Effector memory CD4-positive, alpha-beta T cell (primary cell): ENCODE data around the gene FAHD1.

Experiments
- DNase-seq, 3 donors: peaks; one replicate each; pipeline ENCODE4 v3.0.0-alpha.2; 2020
- H3K27ac ChIP-seq: 2 replicates; pipeline ENCODE4 v1.7.0; 2013; ENCODE audit warnings: mild to moderate bottlenecking, low read length, moderate library complexity; ENCODE audit not compliant: insufficient read depth, poor library complexity, severe bottlenecking
- H3K27me3 ChIP-seq: replicated peaks from 2 replicates; pipeline ENCODE4 v1.7.0; 2013; ENCODE audit warnings: mild to moderate bottlenecking, low read length; ENCODE audit not compliant: insufficient read depth, control insufficient read depth, poor library complexity, severe bottlenecking
- H3K36me3 ChIP-seq: 2 replicates; pipeline ENCODE4 v1.7.0; 2013; ENCODE audit warnings: mild to moderate bottlenecking, low read length, moderate library complexity; ENCODE audit not compliant: control insufficient read depth, insufficient read depth
- H3K4me1 ChIP-seq: 2 replicates; pipeline ENCODE4 v1.7.0; 2013; ENCODE audit warnings: low read length, mild to moderate bottlenecking; ENCODE audit not compliant: control insufficient read depth, insufficient read depth, poor library complexity, severe bottlenecking
- H3K4me3 ChIP-seq: 2 replicates; pipeline ENCODE4 v1.7.0; 2013; ENCODE audit warnings: low read length, low read depth, mild to moderate bottlenecking; ENCODE audit not compliant: insufficient read depth, poor library complexity, severe bottlenecking
- H3K9me3 ChIP-seq: 2 replicates; pipeline ENCODE4 v1.7.0; 2013; ENCODE audit warnings: mild to moderate bottlenecking, low read length, moderate library complexity; ENCODE audit not compliant: control insufficient read depth

FAHD1 gene

GRCh38 chr16:1790261-1790610, 36.8 kb upstream of the FAHD1 start:
- DNase-seq: no peak
- Histone ChIP-seq H3K27ac (no peak overlapping the region), H3K4me3 (no peak overlapping the region), H3K4me1 (no peaks in the 10 kb centered on the region), H3K9me3 (no peaks in the 10 kb centered on the region), H3K27me3 (no peaks in the 10 kb centered on the region), H3K36me3 (peaks cover 39% of the 10 kb centered on the region)

GRCh38 chr16:1790611-1791255, 36.3 kb upstream of the FAHD1 start:
- Histone ChIP-seq H3K36me3 (peaks cover 39% of the 10 kb centered on the region), H3K27me3 (no peaks in the 10 kb centered on the region), H3K4me3 (no peak overlapping the region), H3K27ac (no peak overlapping the region), H3K9me3 (no peaks in the 10 kb centered on the region), H3K4me1 (no peaks in the 10 kb centered on the region)
- DNase-seq: no peak

GRCh38 chr16:1791256-1791942, 35.6 kb upstream of the FAHD1 start:
- H3K36me3 ChIP-seq: peaks cover 38% of the 10 kb centered on the region

GRCh38 chr16:1791943-1792812, 34.8 kb upstream of the FAHD1 start:
- H3K27ac ChIP-seq: no peak overlapping the region
- no peaks in the 10 kb centered on the region for H3K4me1 ChIP-seq
- H3K9me3 ChIP-seq: no peaks in the 10 kb centered on the region
- no peak for DNase-seq
- no peak overlapping the region for H3K4me3 ChIP-seq
- H3K27me3 ChIP-seq: no peaks in the 10 kb centered on the region
- H3K36me3 ChIP-seq: peaks cover 32% of the 10 kb centered on the region

More at GRCh38 chr16:1791256-1791942, 35.6 kb upstream of the FAHD1 start:
- no peaks in the 10 kb centered on the region for H3K27me3 ChIP-seq
- no peak overlapping the region for H3K27ac ChIP-seq
- no peaks in the 10 kb centered on the region for H3K4me1 ChIP-seq
- H3K9me3 ChIP-seq: no peaks in the 10 kb centered on the region
- no peak for DNase-seq
- no peak overlapping the region for H3K4me3 ChIP-seq

- no peaks in the 10 kb centered on the region for H3K4me1 ChIP-seq
- H3K36me3 ChIP-seq: peaks cover 24% of the 10 kb centered on the region
- H3K4me3 ChIP-seq: no peak overlapping the region
- no peak overlapping the region for H3K27ac ChIP-seq
- no peaks in the 10 kb centered on the region for H3K9me3 ChIP-seq
- H3K27me3 ChIP-seq: no peaks in the 10 kb centered on the region
- no peak for DNase-seq
Measured at GRCh38 chr16:1792836-1793577, 34.0 kb upstream of the FAHD1 start.

GRCh38 chr16:1793578-1794220, 33.3 kb upstream of the FAHD1 start, which contains the start of gene IGFALS:
Gene IGFALS, minus strand, starts transcription at chr16:1793705. Its CDS starts 53 bp downstream, at chr16:1793652.
- H3K27ac ChIP-seq: no peak within 1 kb of the TSS
- H3K4me1 ChIP-seq: no peaks in the 10 kb centered on the region
- no peaks in the 10 kb centered on the region for H3K27me3 ChIP-seq
- peaks cover 18% of the 10 kb centered on the region for H3K36me3 ChIP-seq
- H3K4me3 ChIP-seq: no peak within 1 kb of the TSS
- no peak for DNase-seq
- H3K9me3 ChIP-seq: no peaks in the 10 kb centered on the region

- Histone ChIP-seq H3K4me3 (no peak overlapping the region), H3K27me3 (no peaks in the 10 kb centered on the region), H3K9me3 (no peaks in the 10 kb centered on the region), H3K36me3 (peaks cover 11% of the 10 kb centered on the region), H3K27ac (no peak overlapping the region), H3K4me1 (no peaks in the 10 kb centered on the region)
- DNase-seq: no peak
Measured at GRCh38 chr16:1794221-1794871, 32.7 kb upstream of the FAHD1 start.

- no peak for DNase-seq
- H3K27ac ChIP-seq: no peak overlapping the region
- no peak overlapping the region for H3K4me3 ChIP-seq
- H3K27me3 ChIP-seq: no peaks in the 10 kb centered on the region
- H3K36me3 ChIP-seq: peaks cover 7% of the 10 kb centered on the region
- H3K4me1 ChIP-seq: no peaks in the 10 kb centered on the region
- no peaks in the 10 kb centered on the region for H3K9me3 ChIP-seq
Measured at GRCh38 chr16:1794908-1795666, 31.9 kb upstream of the FAHD1 start.
